ENCODE data around the gene PC.

The PC gene

GRCh38 chr11:66934950-66935779 is 23.0 kb downstream of the PC start:
- Histone ChIP-seq H3K27ac (ENCODE audit: low read depth, low read length) (no peak overlapping the region), H3K4me1 (ENCODE audit: control insufficient read depth in 1 of 2, insufficient read depth in 2 of 2, low read length in 2 of 2) (no peaks in the 10 kb centered on the region), H3K4me3 (ENCODE audit: low read depth in 1 of 2, low read length in 2 of 2) (no peak overlapping the region), H3K27me3 (ENCODE audit: control insufficient read depth in 1 of 2, insufficient read depth in 2 of 2, low read length in 2 of 2) (no peaks in the 10 kb centered on the region), H3K36me3 (ENCODE audit: control insufficient read depth in 1 of 2, insufficient read depth in 2 of 2, low read length in 2 of 2) (no peaks in the 10 kb centered on the region), H3K9ac (ENCODE audit: low read depth in 1 of 2, low read length in 2 of 2) (no peak overlapping the region), H3K9me3 (ENCODE audit: control insufficient read depth in 1 of 2, low read length in 2 of 2) (no peaks in the 10 kb centered on the region)

DNA sequence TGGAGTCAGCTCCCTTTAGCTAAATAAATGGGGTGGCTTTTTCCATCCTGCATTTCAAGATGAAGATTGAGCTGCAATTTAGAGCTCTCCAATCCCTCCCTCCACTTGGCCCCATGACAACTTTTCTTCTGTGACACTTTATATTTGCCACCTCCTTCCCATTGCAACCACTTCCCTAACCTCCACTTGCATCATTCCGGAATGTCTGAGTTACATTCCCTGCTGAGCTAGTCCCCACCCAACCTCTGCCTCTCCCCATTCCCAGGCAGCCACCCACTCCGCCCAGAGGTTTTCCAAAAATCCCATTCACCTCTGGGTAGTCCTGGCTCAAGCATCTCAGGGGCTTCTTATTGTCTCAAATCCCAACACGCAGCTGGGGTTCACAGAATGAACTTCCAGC is 24.7 kb downstream of the PC start:
- Histone ChIP-seq H3K36me3 (ENCODE audit: control insufficient read depth in 1 of 2, insufficient read depth in 2 of 2, low read length in 2 of 2) (no peaks in the 10 kb centered on the region), H3K4me1 (ENCODE audit: control insufficient read depth in 1 of 2, insufficient read depth in 2 of 2, low read length in 2 of 2) (no peaks in the 10 kb centered on the region), H3K27me3 (ENCODE audit: control insufficient read depth in 1 of 2, insufficient read depth in 2 of 2, low read length in 2 of 2) (no peaks in the 10 kb centered on the region), H3K9me3 (ENCODE audit: control insufficient read depth in 1 of 2, low read length in 2 of 2) (no peaks in the 10 kb centered on the region), H3K27ac (ENCODE audit: low read depth, low read length) (no peak overlapping the region), H3K4me3 (ENCODE audit: low read depth in 1 of 2, low read length in 2 of 2) (no peak overlapping the region), H3K9ac (ENCODE audit: low read depth in 1 of 2, low read length in 2 of 2) (no peak overlapping the region)

DNA sequence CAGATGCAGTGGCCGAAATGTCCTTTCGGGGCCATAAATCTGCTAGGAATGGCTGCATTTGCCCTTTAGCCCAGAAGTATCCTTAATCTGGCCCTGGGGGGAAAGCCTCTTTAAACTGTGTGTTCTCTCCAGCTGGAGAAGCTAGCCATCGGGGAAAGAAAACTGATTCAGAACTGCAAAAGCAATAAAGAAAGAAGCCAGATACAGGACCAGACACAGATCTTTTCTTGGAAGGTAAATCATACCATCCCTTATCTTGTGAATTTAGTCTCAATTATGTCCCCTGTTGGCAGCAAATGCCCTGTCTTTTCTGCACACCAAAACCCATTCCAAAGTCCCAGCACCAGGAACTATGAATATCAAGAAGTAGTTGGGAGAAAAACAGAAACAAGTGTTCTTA is 25.6 kb downstream of the PC start:
- Histone ChIP-seq H3K27me3 (ENCODE audit: control insufficient read depth in 1 of 2, insufficient read depth in 2 of 2, low read length in 2 of 2) (no peaks in the 10 kb centered on the region), H3K4me1 (ENCODE audit: control insufficient read depth in 1 of 2, insufficient read depth in 2 of 2, low read length in 2 of 2) (no peaks in the 10 kb centered on the region), H3K9ac (ENCODE audit: low read depth in 1 of 2, low read length in 2 of 2) (no peak overlapping the region), H3K27ac (ENCODE audit: low read depth, low read length) (no peak overlapping the region), H3K4me3 (ENCODE audit: low read depth in 1 of 2, low read length in 2 of 2) (no peak overlapping the region), H3K9me3 (ENCODE audit: control insufficient read depth in 1 of 2, low read length in 2 of 2) (no peaks in the 10 kb centered on the region), H3K36me3 (ENCODE audit: control insufficient read depth in 1 of 2, insufficient read depth in 2 of 2, low read length in 2 of 2) (no peaks in the 10 kb centered on the region)

- H3K4me1 ChIP-seq (ENCODE audit: control insufficient read depth in 1 of 2, insufficient read depth in 2 of 2, low read length in 2 of 2), result no peaks in the 10 kb centered on the region
These were observed 28.4 kb downstream of the PC start for GRCh38 chr11:66929753-66930152.

GRCh38 chr11:66924272-66924671 is 33.9 kb downstream of the PC start:
- H3K36me3 ChIP-seq (ENCODE audit: control insufficient read depth in 1 of 2, insufficient read depth in 2 of 2, low read length in 2 of 2), result no peaks in the 10 kb centered on the region
- H3K9ac ChIP-seq (ENCODE audit: low read depth in 1 of 2, low read length in 2 of 2), result no peak overlapping the region
- H3K27me3 ChIP-seq (ENCODE audit: control insufficient read depth in 1 of 2, insufficient read depth in 2 of 2, low read length in 2 of 2), result no peaks in the 10 kb centered on the region
- H3K4me1 ChIP-seq (ENCODE audit: control insufficient read depth in 1 of 2, insufficient read depth in 2 of 2, low read length in 2 of 2), result no peaks in the 10 kb centered on the region
- H3K4me3 ChIP-seq (ENCODE audit: low read depth in 1 of 2, low read length in 2 of 2), result no peak overlapping the region
- H3K9me3 ChIP-seq (ENCODE audit: control insufficient read depth in 1 of 2, low read length in 2 of 2), result no peaks in the 10 kb centered on the region
- H3K27ac ChIP-seq (ENCODE audit: low read depth, low read length), result no peak overlapping the region

More at GRCh38 chr11:66929753-66930152, 28.4 kb downstream of the PC start:
- no peaks in the 10 kb centered on the region for H3K27me3 ChIP-seq (ENCODE audit: control insufficient read depth in 1 of 2, insufficient read depth in 2 of 2, low read length in 2 of 2)
- H3K9me3 ChIP-seq (ENCODE audit: control insufficient read depth in 1 of 2, low read length in 2 of 2), result no peaks in the 10 kb centered on the region
- H3K27ac ChIP-seq (ENCODE audit: low read depth, low read length), result no peak overlapping the region
- H3K4me3 ChIP-seq (ENCODE audit: low read depth in 1 of 2, low read length in 2 of 2), result no peak overlapping the region
- no peak overlapping the region for H3K9ac ChIP-seq (ENCODE audit: low read depth in 1 of 2, low read length in 2 of 2)
- H3K36me3 ChIP-seq (ENCODE audit: control insufficient read depth in 1 of 2, insufficient read depth in 2 of 2, low read length in 2 of 2), result no peaks in the 10 kb centered on the region

DNA sequence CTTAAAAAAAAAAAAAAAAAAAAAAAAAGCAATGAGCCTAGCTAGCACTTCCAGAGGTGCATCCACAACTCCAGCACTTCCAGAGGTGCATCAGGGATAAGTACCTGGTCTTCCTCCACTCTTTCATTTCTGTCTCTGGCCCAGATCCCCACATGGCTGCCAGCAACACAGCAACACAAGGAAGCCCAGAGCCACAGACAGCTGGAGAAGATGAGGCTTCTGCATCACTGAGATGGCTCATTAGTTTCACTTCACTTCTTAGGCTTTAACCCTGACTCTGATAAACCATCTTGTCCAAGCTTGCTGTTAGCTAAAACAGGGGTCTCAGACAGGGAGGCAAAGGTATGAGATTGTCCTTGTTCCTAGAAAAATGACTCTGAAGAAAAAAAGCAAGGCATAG is 35.6 kb downstream of the PC start:
- H3K9me3 ChIP-seq (ENCODE audit: control insufficient read depth in 1 of 2, low read length in 2 of 2), result no peaks in the 10 kb centered on the region
- H3K27ac ChIP-seq (ENCODE audit: low read depth, low read length), result no peak overlapping the region
- H3K9ac ChIP-seq (ENCODE audit: low read depth in 1 of 2, low read length in 2 of 2), result no peak overlapping the region
- no peak overlapping the region for H3K4me3 ChIP-seq (ENCODE audit: low read depth in 1 of 2, low read length in 2 of 2)
- H3K4me1 ChIP-seq (ENCODE audit: control insufficient read depth in 1 of 2, insufficient read depth in 2 of 2, low read length in 2 of 2), result no peaks in the 10 kb centered on the region
- no peaks in the 10 kb centered on the region for H3K36me3 ChIP-seq (ENCODE audit: control insufficient read depth in 1 of 2, insufficient read depth in 2 of 2, low read length in 2 of 2)
- H3K27me3 ChIP-seq (ENCODE audit: control insufficient read depth in 1 of 2, insufficient read depth in 2 of 2, low read length in 2 of 2), result no peaks in the 10 kb centered on the region

DNA sequence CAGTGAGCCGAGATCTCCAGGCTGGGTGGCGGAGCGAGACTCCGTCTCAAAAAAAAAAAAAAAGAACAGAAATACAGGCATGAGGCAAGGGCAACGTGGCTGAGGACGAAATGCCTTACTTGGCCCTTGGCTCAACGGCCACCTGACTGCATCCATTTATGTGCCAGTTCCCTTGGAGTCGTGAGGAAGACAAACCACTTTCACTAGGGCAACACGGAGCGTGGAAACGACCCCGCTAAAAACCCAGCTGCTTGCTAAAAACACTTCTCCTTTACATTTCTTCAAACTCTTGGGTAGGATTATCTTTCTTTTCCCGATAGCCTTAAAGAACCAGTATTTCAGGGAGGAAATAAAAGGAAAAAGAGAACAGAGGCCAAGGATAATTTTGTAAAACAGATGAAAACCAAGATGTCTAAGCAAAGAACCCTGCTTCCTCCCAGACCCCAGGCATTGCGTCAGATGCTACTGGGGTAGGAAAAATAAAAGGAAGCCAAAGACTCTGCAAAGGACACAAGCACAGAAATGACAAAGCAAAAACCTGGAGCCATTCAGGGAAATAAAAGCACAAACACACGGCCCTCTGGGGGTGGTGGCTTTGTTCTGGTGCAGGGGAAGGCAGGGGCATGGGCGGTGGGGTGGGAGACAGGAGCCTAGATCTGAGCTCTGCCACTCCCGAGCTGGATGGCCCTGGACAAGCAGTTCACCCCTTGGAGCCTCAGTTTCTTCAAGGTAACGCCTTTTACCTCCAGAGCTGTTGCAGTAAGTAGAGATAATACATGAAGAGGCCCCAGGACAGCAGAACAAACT is 37.0 kb downstream of the PC start:
- Histone ChIP-seq H3K4me3 (ENCODE audit: low read depth in 1 of 2, low read length in 2 of 2) (no peak overlapping the region), H3K4me1 (ENCODE audit: control insufficient read depth in 1 of 2, insufficient read depth in 2 of 2, low read length in 2 of 2) (no peaks in the 10 kb centered on the region), H3K9me3 (ENCODE audit: control insufficient read depth in 1 of 2, low read length in 2 of 2) (no peaks in the 10 kb centered on the region), H3K27me3 (ENCODE audit: control insufficient read depth in 1 of 2, insufficient read depth in 2 of 2, low read length in 2 of 2) (no peaks in the 10 kb centered on the region), H3K36me3 (ENCODE audit: control insufficient read depth in 1 of 2, insufficient read depth in 2 of 2, low read length in 2 of 2) (no peaks in the 10 kb centered on the region), H3K9ac (ENCODE audit: low read depth in 1 of 2, low read length in 2 of 2) (no peak overlapping the region), H3K27ac (ENCODE audit: low read depth, low read length) (no peak overlapping the region)

- Histone ChIP-seq H3K9me3 (ENCODE audit: control insufficient read depth in 1 of 2, low read length in 2 of 2) (no peaks in the 10 kb centered on the region), H3K9ac (ENCODE audit: low read depth in 1 of 2, low read length in 2 of 2) (no peak overlapping the region), H3K4me1 (ENCODE audit: control insufficient read depth in 1 of 2, insufficient read depth in 2 of 2, low read length in 2 of 2) (no peaks in the 10 kb centered on the region), H3K27me3 (ENCODE audit: control insufficient read depth in 1 of 2, insufficient read depth in 2 of 2, low read length in 2 of 2) (no peaks in the 10 kb centered on the region), H3K4me3 (ENCODE audit: low read depth in 1 of 2, low read length in 2 of 2) (no peak overlapping the region), H3K36me3 (ENCODE audit: control insufficient read depth in 1 of 2, insufficient read depth in 2 of 2, low read length in 2 of 2) (no peaks in the 10 kb centered on the region), H3K27ac (ENCODE audit: low read depth, low read length) (no peak overlapping the region)
These were observed 38.3 kb downstream of the PC start for GRCh38 chr11:66919923-66920322.

DNA sequence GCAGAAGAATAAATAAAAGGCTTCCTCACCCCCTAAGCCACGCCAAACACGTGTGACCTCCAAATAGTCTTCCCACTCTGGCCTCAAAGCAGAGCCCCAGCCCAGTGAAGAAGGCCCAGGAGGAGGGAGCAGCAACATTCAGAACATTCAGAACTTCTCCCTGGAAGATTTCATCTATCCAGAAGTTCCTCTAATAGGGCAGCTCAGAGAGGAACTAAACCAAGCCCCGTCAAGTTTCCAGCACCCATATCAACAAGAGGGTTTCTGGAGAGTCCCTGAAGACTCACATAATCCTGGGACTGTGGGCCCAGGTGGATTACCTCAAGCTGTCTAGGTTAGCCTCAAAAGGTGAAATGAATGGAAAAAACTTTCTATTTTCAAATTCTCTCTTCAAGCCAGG is 39.4 kb downstream of the PC start:
- Histone ChIP-seq H3K9me3 (ENCODE audit: control insufficient read depth in 1 of 2, low read length in 2 of 2) (no peaks in the 10 kb centered on the region), H3K27me3 (ENCODE audit: control insufficient read depth in 1 of 2, insufficient read depth in 2 of 2, low read length in 2 of 2) (no peaks in the 10 kb centered on the region), H3K4me1 (ENCODE audit: control insufficient read depth in 1 of 2, insufficient read depth in 2 of 2, low read length in 2 of 2) (no peaks in the 10 kb centered on the region), H3K36me3 (ENCODE audit: control insufficient read depth in 1 of 2, insufficient read depth in 2 of 2, low read length in 2 of 2) (no peaks in the 10 kb centered on the region), H3K27ac (ENCODE audit: low read depth, low read length) (no peak overlapping the region), H3K4me3 (ENCODE audit: low read depth in 1 of 2, low read length in 2 of 2) (no peak overlapping the region), H3K9ac (ENCODE audit: low read depth in 1 of 2, low read length in 2 of 2) (no peak overlapping the region)

DNA sequence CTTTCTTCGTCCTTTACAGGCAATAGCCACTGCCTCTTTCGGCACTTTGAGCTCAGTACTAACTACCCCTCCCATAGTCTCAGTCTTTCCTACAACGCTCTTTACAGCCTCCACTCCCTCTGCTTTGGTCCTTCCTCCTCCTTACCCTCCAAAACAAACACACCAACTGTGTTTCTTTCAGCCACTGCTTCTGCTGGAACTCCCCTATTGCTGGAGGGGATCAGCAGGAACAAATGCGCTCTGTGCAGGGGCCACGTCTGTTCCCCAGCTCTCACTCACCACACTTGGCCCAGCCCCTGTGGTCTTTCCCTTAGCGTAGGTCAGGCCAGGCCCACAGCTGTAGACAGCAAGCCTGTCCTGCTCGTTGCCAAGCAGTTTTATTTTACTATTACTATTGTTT is 42.3 kb downstream of the PC start:
- Histone ChIP-seq H3K4me1 (ENCODE audit: control insufficient read depth in 1 of 2, insufficient read depth in 2 of 2, low read length in 2 of 2) (no peaks in the 10 kb centered on the region), H3K9me3 (ENCODE audit: control insufficient read depth in 1 of 2, low read length in 2 of 2) (no peaks in the 10 kb centered on the region), H3K27ac (ENCODE audit: low read depth, low read length) (no peak overlapping the region), H3K36me3 (ENCODE audit: control insufficient read depth in 1 of 2, insufficient read depth in 2 of 2, low read length in 2 of 2) (no peaks in the 10 kb centered on the region), H3K4me3 (ENCODE audit: low read depth in 1 of 2, low read length in 2 of 2) (no peak overlapping the region), H3K27me3 (ENCODE audit: control insufficient read depth in 1 of 2, insufficient read depth in 2 of 2, low read length in 2 of 2) (no peaks in the 10 kb centered on the region), H3K9ac (ENCODE audit: low read depth in 1 of 2, low read length in 2 of 2) (no peak overlapping the region)
